Uterus (tissue), 4 donors: Measurements from ENCODE around the gene GNA14. TPM values are rescaled to one million over a fixed set of nuclear protein-coding genes. Genes with fewer than 3 reads are reported as not detected.

Experiments
- DNase-seq, 2 donors: peaks; one replicate each; pipeline ENCODE4 v3.0.0-alpha.2; 2019 to 2020
- H3K27ac ChIP-seq, 2 donors: fragments of 200-600 bp; sonication (generic); 1 replicate in 1 of 2; 2 replicates in 1 of 2; pipeline ENCODE4 v1.5.1; 2016 to 2018
- H3K27me3 ChIP-seq, 2 donors: fragments of 200-600 bp; sonication (generic); one replicate each; pipeline ENCODE4 v1.5.1; 2018 to 2019; ENCODE audit warnings: control low read depth in 1 of 2
- H3K36me3 ChIP-seq, 2 donors: fragments of 200-600 bp; sonication (generic); one replicate each; pipeline ENCODE4 v1.5.1; 2019; ENCODE audit warnings: control low read depth in 1 of 2
- H3K4me1 ChIP-seq, 2 donors: fragments of 200-600 bp; sonication (generic); one replicate each; pipeline ENCODE4 v1.5.1; 2018 to 2019; ENCODE audit warnings: control low read depth in 1 of 2
- H3K4me3 ChIP-seq, 2 donors: fragments of 200-600 bp; sonication (generic); 1 replicate in 1 of 2; 2 replicates in 1 of 2; pipeline ENCODE4 v1.5.1; 2018 to 2019; ENCODE audit warnings: mild to moderate bottlenecking in 1 of 2
- H3K9me3 ChIP-seq, 2 donors: fragments of 200-600 bp; sonication (generic); one replicate each; pipeline ENCODE4 v1.5.1; 2019; ENCODE audit warnings: control low read depth in 1 of 2
- POLR2A ChIP-seq, 2 donors: fragments of 450-650 bp; IDR thresholded peaks; one replicate each; pipeline ENCODE4 v1.6.1; 2016; ENCODE audit warnings: antibody characterized with exemption in 2 of 2, mild to moderate bottlenecking in 1 of 2, moderate library complexity in 1 of 2
- intact Hi-C: fragments of 100-400 bp; cut with DNase I; formaldehyde crosslinking; loops from one replicate; pipeline ENCODE4 v1.15.1; 2023; ENCODE audit warnings: low total_unique reads
- total RNA-seq, 4 donors: library from RNA; depleted of rRNA in 3 of 4; stranded (reverse); fragments of >200 nt in 3 of 4; gene quantifications; one replicate each; pipeline versions ENCODE4 v1.1.0 to v1.2.4, GENCODE V29; 2014 to 2023
- TF ChIP-seq, protein P1 (sequence below), 4 experiments: fragments of 200-600 bp in 2 of 4; fragments of 450-650 bp in 2 of 4; sonication (generic) in 2 of 4; IDR thresholded peaks; one replicate each; pipeline ENCODE4 v1.5.1; 2016 to 2019; ENCODE audit warnings: antibody characterized with exemption in 4 of 4, mild to moderate bottlenecking in 2 of 4, moderate library complexity in 1 of 4
- donor health status: DM: yes; HTN: yes; CAD: no.

The GNA14 gene
- total RNA-seq, 4 donors from 2014 or later, result 11.3 to 23.6 (median 16.2) TPM

GRCh38 chr9:77659926-77660325, 11.8 kb upstream of the GNA14 start:
- TF ChIP-seq, protein P1, sequence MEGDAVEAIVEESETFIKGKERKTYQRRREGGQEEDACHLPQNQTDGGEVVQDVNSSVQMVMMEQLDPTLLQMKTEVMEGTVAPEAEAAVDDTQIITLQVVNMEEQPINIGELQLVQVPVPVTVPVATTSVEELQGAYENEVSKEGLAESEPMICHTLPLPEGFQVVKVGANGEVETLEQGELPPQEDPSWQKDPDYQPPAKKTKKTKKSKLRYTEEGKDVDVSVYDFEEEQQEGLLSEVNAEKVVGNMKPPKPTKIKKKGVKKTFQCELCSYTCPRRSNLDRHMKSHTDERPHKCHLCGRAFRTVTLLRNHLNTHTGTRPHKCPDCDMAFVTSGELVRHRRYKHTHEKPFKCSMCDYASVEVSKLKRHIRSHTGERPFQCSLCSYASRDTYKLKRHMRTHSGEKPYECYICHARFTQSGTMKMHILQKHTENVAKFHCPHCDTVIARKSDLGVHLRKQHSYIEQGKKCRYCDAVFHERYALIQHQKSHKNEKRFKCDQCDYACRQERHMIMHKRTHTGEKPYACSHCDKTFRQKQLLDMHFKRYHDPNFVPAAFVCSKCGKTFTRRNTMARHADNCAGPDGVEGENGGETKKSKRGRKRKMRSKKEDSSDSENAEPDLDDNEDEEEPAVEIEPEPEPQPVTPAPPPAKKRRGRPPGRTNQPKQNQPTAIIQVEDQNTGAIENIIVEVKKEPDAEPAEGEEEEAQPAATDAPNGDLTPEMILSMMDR (IDR thresholded peaks at IDR 0.05), result no peak
- TF ChIP-seq POLR2A (IDR thresholded peaks at IDR 0.05), result no peak
- Histone ChIP-seq H3K4me3 (no peak overlapping the region), H3K27ac (no peak overlapping the region), H3K36me3 (no peaks in the 10 kb centered on the region), H3K9me3 (no peaks in the 10 kb centered on the region), H3K27me3 (no peaks in the 10 kb centered on the region), H3K4me1 (no peaks in the 10 kb centered on the region)
- intact Hi-C loops, result no loop called here
- no peak for DNase-seq

DNA sequence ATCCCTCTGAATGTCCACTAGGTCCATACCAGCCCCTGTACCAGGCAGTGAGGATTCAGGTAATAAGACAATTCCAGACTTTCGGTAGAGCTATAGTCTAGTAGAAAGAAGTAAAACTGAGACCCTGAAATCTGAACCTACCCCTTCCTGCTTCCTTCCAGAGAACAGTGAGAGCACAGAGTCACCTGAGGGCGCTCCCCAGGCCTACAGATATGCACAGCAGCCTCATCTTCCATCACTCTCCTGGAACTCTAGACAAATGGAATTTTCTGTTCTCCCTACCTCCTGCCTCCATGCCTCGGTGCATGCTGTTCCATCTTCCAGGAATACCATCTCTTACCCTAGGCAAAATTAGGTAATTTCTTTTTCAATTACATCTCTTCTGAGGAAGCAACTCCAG, 3.1 kb upstream of the GNA14 start:
- Histone ChIP-seq H3K36me3 (no peaks in the 10 kb centered on the region), H3K4me1 (no peaks in the 10 kb centered on the region), H3K27ac (no peak overlapping the region), H3K9me3 (no peaks in the 10 kb centered on the region), H3K27me3 (no peaks in the 10 kb centered on the region), H3K4me3 (no peak overlapping the region)
- no peak for DNase-seq
- intact Hi-C loops, result no loop called here
- TF ChIP-seq POLR2A (IDR thresholded peaks at IDR 0.05), result no peak
- TF ChIP-seq, protein P1 (IDR thresholded peaks at IDR 0.05), result no peak

DNA sequence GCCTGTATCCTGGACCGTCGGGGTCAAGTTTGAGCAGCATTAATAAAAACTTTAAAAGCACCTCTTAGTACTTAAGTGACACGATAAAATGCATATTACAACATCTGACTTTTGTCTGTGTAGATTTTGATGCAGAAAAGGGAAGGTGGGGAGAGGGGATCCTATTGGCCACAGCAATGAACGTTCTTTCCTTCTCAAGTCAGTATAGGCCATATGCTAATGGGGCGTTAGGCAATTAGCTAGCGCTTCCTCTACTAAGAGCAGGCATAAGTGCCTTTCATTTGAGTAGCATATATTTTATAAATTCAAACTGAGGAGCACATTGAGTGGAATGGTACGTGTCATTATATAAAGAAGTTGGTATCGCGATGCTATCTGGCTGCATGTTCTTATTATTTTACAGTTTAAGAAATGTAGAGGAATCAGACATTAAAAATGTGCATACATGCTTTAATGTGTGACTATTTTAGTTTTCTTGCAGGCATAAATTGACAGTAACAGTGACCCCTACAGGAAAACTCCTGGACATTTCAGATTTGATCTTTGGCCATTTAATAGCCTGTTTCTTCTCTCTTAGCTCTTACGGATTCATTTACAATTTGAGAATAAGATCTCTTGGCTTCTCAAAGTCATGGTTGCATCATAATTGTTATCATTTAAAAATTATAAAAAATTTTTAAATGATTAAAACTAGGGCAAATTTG, 1.1 kb upstream of the GNA14 start:
- no peaks in the 10 kb centered on the region for H3K27me3 ChIP-seq
- TF ChIP-seq, protein P1 (IDR thresholded peaks at IDR 0.05), result peak; percentile 33 to 53 (median 44)
- TF ChIP-seq POLR2A (IDR thresholded peaks at IDR 0.05), result no peak
- DNase-seq, result no peak
- H3K36me3 ChIP-seq, result no peaks in the 10 kb centered on the region
- intact Hi-C loops, result loop anchor here (5.0 kb wide), 1 partner anchor 192 kb away; no protein-coding TSS in a partner anchor
- peak overlapping the region; percentile 59 to 70 for H3K4me3 ChIP-seq
- no peaks in the 10 kb centered on the region for H3K9me3 ChIP-seq
- H3K4me1 ChIP-seq, result no peaks in the 10 kb centered on the region
- H3K27ac ChIP-seq, result peak overlapping the region; percentile 86 to 89

GRCh38 chr9:77647267-77648233, 572 bp downstream of the GNA14 start:
- Histone ChIP-seq H3K4me3 (peak overlapping the region; percentile 59 to 70), H3K27ac (peak overlapping the region; percentile 86 to 89), H3K27me3 (no peaks in the 10 kb centered on the region), H3K36me3 (no peaks in the 10 kb centered on the region), H3K4me1 (no peaks in the 10 kb centered on the region), H3K9me3 (no peaks in the 10 kb centered on the region)
- DNase-seq, result peak; percentile 45 to 47
- intact Hi-C loops, result loop anchor here (5.0 kb wide), 1 partner anchor 190 kb away; no protein-coding TSS in a partner anchor
- TF ChIP-seq POLR2A (IDR thresholded peaks at IDR 0.05), result no peak
- TF ChIP-seq, protein P1 (IDR thresholded peaks at IDR 0.05), result no peak

DNA sequence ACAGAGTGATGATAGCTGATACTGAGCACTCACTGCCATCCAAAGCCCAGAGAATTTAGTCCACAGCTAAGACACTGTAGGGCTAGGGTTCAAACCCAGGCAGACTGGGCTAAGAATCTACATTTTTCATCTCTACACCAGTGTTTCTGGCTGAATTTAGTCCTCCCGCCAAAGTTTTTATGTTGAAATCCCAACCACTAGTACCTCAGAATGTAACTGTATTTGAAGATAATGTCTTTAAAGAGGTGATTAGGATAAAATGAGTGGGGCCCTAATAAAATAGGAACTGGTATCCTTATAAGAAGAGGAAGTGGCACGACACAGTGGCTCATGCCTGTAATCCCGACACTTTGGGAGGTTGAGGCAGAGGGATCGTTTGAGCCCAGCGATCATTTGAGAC, 4.3 kb downstream of the GNA14 start:
- no peaks in the 10 kb centered on the region for H3K36me3 ChIP-seq
- H3K9me3 ChIP-seq, result no peaks in the 10 kb centered on the region
- no peak for DNase-seq
- no peak overlapping the region for H3K27ac ChIP-seq
- intact Hi-C loops, result no loop called here
- no peak overlapping the region for H3K4me3 ChIP-seq
- H3K4me1 ChIP-seq, result no peaks in the 10 kb centered on the region
- H3K27me3 ChIP-seq, result no peaks in the 10 kb centered on the region
- TF ChIP-seq, protein P1 (IDR thresholded peaks at IDR 0.05), result no peak
- TF ChIP-seq POLR2A (IDR thresholded peaks at IDR 0.05), result no peak
